ENCODE results near the gene POU2F2.

DNA sequence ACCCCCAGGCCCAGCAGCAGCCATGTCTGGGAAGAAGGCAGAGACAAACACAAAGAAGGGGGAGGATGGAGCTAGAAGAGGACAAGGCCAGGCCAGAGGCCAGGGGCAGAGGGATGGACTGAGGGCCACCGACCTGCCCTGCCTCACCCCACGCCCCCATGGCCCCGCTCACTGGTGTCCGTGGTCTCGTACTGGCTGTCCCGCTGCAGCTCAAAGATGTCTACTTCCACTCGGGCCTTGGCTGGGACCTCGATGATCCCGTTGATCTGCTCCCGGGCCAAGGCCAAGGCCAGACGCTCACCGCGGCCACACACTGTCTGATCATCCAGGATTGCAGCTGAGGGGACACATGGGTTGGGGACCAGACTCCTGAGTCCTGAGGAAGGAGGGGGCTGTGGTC is 67.2 kb downstream of the POU2F2 start:
- no peak for TF ChIP-seq POLR2A (IDR thresholded peaks at IDR 0.05; ENCODE audit: borderline replicate concordance, extremely low read depth, insufficient read depth, insufficient read length)
- TF ChIP-seq EGR1 (IDR thresholded peaks at IDR 0.05; ENCODE audit: low read depth): no peak
